ENCODE results near the gene CENATAC.
"Not testable (repeated sequence)": the region's sequence is repeated elsewhere in the genome, so short reads cannot be mapped to it uniquely, and the experiment has no call there.

Gene CENATAC, protein sequence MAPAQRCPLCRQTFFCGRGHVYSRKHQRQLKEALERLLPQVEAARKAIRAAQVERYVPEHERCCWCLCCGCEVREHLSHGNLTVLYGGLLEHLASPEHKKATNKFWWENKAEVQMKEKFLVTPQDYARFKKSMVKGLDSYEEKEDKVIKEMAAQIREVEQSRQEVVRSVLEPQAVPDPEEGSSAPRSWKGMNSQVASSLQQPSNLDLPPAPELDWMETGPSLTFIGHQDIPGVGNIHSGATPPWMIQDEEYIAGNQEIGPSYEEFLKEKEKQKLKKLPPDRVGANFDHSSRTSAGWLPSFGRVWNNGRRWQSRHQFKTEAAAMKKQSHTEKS

DNA sequence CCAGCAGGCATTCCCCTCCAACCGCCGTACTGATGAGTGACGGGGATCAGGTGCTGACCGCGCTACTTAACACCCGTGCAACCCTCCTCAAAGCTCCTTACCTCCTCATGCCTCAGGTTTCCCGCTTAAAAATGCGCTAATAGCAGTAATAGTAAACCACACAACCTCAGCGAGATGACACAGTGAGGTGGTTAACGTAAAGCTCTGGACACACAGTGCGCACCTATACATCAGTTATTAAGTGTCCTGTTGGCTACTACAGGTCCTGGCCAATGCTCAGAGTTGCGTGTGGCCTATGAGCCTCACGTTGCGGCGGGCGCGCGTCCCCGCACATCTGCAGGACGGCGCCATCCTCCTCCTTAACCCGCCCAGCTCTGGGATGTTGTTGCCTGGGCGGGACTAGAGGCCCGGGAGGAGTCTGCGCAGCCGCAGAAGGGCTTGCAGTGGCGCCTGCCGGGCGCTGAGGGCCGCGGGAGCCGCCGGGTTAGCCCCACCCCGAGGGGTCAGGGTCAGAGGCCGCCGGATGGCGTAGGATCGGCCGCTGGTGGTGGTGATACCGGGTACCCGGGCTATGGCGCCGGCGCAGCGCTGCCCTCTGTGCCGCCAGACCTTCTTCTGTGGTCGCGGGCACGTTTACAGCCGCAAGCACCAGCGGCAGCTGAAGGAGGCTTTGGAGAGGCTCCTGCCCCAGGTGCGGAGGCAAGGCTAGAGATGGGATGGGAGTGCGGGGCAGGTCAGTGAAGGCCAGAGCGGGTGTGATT, at the start of gene CENATAC:
CENATAC (plus strand) TSS at position 512 of the 761 bp plus-strand sequence; CDS start at position 572, 60 bp downstream.
- DNase-seq (ENCODE audit: low spot score), result peak; percentile 94

DNA sequence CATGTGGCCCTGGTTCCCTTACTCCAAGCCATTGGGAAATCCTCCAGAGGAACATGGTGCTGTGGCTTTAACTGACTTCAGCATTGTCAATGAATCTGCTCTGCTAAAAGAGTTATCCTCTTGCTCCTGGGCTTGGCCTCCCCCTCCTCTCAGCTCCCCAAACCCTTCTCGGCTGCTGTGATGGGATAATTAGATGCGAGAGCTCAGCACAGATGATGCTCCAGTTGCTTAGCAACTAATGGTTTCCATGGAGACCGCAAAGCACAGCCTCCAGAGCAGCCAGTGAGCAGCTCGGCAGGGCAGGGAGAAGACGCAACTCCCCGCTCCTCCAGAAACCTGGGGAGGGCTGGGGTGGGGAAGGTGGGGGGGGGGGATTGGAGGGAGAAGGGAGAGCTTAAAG, 44.7 kb upstream of the CENATAC start:
- peak; percentile 47 for DNase-seq (ENCODE audit: low spot score)

DNA sequence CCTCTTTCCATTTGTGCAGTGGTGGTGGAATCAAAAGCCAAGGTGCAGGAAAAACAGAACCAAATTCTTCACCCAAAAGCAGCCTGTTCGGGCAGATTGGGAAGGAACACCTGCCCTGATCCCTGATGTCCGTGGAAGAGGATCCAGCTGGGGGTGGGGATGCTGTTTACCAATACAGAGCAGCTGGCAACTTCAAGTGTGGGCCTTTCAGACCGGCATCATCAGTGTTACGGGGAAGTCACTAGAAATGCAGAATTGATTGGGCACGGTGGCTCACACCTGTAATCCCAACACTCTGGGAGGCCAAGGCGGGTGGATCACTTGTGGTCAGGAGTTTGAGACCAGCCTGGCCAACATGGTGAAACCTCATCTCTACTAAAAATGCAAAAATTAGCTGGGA, 44.0 kb upstream of the CENATAC start:
- not testable (repeated sequence) for DNase-seq (ENCODE audit: low spot score)

DNA sequence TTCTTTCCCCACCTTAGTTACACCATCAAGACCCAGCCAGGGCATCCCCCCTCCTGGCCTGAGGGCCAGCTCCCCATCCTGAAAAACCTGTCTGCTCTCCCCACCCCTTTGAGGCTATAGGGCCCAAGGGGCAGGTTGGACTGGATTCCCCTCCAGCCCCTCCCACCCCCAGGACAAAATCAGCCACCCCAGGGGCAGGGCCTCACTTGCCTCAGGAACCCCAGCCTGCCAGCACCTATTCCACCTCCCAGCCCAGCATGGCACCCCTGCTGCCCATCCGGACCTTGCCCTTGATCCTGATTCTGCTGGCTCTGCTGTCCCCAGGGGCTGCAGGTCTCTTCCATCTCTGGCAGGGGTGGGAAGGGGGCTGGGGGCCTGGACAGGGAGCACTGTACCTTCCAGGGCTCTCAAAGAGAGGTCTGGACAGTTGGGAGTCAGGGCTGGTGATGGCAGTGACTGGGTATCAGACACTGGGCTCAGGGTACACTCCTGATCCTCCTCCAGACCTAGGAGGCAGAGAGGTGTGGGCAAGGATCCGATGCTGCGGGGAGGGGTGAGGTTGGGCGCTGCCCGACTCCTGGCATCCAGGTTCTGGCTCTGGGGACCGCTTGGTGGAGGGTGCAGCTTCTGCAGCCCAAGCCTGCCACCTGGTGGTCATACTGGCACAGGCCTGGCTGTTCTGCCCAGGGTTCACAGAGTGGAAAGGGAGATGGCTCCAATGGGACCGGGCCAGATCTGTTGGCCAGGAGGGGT, 41.7 kb upstream of the CENATAC start, which contains the start of gene UPK2:
UPK2 (plus strand) TSS at position 205 of the 753 bp plus-strand sequence; CDS start at position 258, 53 bp downstream.
- peak; percentile 81 for DNase-seq (ENCODE audit: low spot score)

DNA sequence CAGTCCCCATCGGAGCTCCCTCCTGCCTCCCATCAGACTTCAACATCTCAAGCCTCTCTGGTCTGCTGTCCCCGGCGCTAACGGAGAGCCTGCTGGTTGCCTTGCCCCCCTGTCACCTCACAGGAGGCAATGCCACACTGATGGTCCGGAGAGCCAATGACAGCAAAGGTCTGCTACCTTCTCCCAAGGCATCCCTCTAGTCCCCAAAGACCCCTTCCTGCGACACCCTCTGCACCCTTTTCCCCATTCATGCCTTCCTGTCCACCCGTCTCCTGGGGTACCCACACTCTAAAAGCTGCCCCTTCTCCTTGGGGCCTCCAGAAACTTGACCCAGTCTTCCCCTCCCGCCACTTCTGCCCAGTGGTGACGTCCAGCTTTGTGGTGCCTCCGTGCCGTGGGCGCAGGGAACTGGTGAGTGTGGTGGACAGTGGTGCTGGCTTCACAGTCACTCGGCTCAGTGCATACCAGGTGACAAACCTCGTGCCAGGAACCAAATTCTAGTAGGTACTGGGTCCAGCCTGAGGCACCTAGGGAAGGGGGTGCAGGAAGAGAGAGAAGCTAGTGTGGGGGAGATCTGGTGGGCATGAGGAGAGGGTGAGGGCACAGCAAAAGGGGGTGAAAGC, 41.0 kb upstream of the CENATAC start:
- no peak for DNase-seq (ENCODE audit: low spot score)

DNA sequence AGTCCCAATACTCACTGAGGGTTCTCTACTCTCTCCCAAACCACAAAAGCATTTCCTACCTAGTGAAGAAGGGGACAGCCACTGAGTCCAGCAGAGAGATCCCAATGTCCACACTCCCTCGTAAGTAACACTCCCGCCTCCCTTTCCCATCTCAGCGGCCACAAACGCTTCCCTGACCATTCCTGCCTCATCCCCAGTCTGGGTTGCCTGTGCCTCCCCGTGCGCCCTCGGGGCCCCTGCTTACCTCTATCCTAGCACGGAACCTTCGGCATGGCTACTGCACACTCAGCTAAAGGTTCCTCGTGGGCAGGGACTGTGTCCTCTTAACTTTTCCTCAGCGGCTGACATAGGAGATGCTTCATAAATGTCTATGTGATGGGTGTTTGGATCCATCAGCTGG, 40.4 kb upstream of the CENATAC start:
- DNase-seq (ENCODE audit: low spot score), result no peak

DNA sequence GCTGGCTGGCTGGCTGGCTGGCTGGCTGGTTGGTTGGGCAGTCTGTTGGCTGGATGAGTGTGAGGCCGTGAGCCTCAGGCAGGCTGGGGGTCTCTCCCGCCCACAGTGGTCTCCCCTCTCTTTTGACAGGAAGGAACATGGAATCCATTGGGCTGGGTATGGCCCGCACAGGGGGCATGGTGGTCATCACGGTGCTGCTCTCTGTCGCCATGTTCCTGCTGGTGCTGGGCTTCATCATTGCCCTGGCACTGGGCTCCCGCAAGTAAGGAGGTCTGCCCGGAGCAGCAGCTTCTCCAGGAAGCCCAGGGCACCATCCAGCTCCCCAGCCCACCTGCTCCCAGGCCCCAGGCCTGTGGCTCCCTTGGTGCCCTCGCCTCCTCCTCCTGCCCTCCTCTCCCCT, 40.0 kb upstream of the CENATAC start:
- no peak for DNase-seq (ENCODE audit: low spot score)

DNA sequence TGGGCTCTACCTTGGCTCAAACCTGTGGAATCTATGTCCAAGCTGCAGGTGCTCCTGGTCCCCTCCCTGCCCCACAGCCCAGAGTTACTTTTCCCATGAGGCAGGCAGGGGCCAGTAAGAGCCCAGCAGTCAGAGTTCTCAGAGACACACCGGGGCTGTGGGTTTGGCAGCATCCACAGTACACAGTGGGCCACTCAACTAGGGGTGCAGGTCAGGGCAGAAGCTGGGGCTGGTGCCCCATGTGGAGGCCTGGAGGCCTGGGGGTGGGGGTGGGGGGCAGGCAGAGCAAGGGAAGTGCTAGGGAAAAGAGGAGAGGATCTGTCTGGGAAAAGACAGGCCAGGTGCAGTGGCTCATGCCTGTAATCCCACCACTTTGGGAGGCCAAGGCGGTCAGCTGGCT, 39.4 kb upstream of the CENATAC start:
- DNase-seq (ENCODE audit: low spot score), result no peak

DNA sequence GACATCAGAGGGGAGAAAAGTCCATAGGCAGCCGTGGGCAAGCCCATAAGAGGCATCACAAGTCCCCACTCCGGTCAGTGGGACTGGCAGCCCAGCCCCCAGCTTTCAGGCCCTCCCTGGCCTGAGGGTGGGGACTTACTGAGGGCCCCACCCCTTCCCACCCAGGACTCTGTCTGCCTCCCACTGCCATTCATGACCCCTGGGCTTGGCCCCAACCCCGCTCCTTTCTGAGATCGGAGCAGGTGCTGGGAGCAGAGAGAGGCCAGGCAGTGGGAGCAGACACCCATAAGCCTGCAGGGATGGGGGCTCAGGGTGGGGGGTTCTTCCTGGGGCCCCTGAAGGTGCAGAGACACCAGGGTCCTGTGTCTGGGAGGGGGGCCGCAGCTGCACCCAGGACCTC, 36.7 kb upstream of the CENATAC start:
- no peak for DNase-seq (ENCODE audit: low spot score)

DNA sequence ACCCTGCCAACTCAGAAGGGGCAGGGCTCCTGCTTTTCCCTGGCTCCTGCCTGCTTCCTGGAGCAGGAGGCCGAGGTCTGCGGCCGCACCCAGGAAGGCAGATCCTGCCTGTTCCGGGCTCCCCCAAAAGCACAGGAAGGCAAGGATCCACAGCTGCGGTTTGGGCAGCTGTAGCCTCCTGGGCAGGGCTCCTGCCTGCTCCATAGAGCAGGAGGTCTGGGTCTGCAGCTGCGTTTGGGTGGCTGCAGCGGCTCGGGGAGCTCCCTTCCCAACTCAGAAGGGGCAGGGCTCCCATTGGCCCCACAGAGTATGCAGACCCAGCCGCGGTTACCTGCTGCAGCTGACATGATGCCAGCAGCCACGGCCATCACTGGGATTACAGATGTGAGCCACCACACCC, 36.3 kb upstream of the CENATAC start:
- DNase-seq (ENCODE audit: low spot score), result no peak

DNA sequence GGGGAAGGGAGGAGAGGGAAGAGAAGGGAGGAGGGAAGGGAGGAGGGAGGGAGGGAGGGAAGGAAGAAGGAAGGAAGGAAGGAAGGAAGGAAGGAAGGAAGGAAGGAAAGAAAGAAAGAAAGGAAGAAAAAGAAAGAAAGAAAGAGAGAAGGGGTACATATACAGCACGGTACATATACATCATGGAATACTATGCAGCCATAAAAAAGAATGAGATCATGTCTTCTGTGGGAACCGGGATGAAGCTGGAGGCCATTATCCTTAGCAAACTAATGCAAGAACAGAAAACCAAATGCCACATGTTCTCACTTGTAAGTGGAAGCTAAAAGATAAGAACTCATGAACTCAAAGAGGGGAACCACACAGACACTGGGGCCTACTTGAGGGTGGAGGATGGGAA, 28.4 kb upstream of the CENATAC start:
- not testable (repeated sequence) for DNase-seq (ENCODE audit: low spot score)

DNA sequence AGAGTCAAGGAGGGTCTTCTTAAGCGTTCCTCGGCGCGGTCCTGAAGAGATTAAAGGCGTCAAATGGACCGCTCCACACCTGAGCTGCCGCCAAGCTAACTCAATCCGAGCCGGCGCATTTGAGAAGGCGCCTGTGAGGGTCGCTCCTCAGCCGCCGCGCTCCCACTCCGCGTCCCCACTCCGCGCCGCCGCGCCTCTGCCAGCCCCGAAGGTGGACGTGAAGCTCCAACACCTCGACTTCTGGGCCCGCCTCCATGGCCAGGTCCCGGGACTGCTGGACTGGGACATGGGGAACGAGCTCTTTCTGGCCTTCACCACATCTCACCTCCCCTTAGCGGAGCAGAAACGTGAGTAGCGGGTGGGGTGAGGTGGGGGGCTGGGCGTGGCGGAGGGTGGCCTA, 26.3 kb upstream of the CENATAC start, which contains the start of gene FOXR1:
FOXR1 (plus strand) TSS at position 116 of the 400 bp plus-strand sequence; CDS start at position 287, 171 bp downstream.
- DNase-seq (ENCODE audit: low spot score), result no peak

DNA sequence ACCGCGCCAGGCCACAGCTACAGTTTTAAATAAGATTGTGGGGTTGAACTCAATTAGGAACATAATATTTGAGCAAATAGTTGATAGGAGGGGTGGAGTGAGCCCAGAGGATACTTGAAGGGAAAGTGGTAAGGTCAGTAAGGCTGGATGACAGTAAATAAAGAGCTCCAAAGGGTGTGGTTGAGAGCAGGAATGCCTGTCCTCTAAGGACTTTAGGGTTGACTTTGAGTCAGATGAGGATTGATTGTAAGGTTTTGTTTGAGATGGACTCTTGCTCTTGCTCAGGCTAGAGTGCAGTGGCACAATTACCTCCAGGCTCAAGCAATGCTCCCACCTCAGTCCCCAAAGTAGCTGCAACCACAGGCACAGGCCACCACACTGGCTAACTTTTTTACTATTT, 24.0 kb upstream of the CENATAC start:
- no peak for DNase-seq (ENCODE audit: low spot score)

DNA sequence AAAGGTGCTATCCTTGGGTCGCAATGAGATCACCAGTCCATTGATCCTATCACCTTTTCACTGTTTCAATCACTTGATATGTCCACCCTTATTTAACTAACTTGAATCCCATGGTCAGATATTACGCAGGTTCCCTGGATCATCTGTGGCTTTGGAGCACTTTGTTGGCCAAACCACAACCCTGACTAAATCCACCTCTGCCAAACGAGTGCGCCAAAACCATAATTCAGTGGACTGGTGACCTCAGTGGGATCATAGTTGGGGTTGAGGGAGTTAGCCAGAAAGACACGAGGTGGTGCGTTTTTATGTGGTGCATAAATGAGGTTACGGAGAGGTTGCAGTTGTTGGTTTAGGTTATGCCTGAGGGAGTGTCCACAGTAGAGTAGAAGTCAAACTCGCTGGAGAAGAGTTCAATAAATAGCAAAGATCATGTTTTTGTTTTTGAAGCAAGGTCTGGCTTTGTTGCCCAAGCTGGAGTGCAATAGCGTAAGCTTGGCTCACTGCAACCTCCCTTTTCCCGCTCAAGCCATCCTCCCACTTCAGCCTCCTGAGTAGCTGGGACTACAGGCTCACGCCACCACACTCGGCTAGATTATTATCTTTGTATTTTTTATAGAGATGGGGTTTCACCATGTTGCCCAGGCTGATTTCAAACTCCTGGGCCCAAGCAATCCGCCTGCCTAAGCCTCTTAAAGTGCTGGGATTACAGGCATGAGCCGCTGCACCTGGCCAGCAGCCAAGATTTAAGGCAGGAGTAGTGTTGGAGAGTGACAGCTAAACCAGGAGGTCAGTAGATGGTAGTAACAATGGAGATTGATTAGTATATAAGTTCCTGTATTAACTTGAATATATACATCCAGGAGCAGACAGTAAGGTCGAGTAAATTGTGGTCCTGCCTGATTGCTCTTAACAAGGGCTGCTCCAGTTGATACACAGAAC, 21.9 kb upstream of the CENATAC start:
- no peak for DNase-seq (ENCODE audit: low spot score)

DNA sequence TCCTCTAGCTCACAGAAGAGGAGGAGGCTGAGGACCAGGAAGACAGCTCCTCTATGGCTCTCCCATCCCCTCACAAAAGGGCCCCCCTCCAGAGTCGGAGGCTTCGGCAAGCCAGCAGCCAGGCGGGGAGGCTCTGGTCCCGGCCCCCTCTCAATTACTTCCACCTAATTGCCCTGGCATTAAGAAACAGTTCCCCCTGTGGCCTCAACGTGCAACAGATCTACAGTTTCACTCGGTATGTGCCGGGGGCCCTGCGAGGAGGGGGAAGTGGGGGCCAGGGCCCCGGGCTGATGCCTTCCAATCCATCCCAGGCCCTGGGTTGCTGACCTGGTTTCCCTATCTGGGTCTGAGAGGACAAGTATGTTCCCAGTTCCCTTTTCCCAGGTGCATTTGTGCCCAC, 18.5 kb upstream of the CENATAC start:
- DNase-seq (ENCODE audit: low spot score), result peak; percentile 23

DNA sequence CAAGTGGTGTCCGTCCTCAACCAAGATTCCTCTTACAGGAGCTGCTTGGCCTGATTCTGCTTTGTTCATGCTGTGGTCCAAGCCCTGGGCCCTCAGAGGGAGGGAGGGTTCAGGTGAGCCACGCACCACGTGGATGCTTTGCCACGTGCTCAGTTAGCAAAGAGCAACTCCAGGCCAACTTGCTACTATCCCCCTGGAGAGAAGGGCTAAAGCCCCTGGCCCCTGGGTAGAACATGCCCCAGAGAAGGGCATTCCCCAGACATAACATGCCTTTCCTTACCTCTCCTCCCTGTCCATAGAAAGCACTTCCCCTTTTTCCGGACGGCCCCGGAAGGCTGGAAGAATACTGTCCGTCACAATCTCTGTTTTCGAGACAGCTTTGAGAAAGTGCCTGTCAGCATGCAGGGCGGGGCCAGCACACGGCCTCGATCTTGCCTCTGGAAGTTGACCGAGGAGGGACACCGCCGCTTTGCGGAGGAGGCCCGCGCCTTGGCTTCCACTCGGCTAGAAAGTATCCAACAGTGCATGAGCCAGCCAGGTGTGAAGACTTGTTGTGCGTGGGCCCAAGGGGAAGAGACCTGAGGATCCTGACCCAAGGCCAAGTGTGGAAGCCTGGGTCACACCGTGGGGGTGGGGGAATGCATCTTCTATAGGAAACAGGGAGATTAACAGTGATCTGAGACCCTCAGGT, 17.6 kb upstream of the CENATAC start:
- no peak for DNase-seq (ENCODE audit: low spot score)

DNA sequence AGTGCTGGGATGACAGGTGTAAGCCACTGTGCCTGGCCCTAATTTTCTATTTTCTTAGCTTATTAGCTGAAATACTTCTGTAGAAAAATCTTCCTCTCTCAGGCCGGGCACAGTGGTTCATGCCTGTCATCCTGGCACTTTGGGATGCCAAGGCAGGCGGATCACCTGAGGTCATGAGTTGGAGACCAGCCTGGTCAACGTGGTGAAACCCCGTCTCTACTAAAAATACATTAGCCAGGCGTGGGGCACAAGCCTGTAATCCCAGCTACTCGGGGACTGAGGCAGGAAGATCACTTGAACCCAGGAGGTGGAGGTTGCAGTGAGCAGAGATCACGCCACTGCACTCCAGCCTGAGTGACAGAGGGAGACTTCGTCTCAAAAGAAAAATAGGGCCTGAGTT, 13.6 kb upstream of the CENATAC start:
- not testable (repeated sequence) for DNase-seq (ENCODE audit: low spot score)

DNA sequence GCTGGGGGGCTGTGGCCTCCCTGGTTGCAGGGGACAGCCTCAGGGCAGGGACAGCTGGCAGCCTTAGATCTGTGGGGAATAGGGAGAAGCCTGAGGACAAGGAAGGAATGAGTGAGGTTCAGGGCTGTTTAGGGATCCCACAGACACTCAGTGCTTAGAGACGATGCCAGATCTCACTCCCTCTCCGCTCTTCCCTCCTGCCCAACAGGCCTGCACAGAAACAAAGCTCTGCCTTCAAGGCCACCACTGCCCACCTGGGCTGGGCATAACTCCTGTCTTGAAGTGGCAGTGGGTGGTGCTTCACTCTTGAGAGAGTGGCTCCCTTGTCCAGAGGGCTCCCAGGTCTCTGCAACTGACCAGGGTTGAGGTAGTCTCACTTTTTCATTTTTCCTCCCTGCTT, 13.1 kb upstream of the CENATAC start:
- no peak for DNase-seq (ENCODE audit: low spot score)

DNA sequence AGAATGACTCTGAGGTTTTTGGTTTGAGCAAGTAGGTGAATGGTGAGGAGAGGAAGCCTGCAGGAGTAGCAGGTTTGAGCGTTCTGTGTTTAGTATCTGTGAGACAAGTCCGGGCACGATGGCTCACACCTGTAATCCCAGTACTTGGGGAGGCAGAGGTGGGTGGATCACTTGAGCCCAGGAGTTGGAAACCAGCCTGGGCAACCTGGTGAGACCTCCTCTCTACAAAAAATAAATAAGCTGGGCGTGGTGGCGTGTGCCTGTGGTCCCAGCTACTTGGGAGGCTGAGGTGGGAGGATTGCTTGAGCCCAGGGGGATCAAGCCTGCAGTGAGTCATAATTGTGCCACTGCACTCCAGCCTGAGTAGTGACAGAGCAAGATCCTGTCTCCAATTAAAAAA, 9.7 kb upstream of the CENATAC start:
- no peak for DNase-seq (ENCODE audit: low spot score)

DNA sequence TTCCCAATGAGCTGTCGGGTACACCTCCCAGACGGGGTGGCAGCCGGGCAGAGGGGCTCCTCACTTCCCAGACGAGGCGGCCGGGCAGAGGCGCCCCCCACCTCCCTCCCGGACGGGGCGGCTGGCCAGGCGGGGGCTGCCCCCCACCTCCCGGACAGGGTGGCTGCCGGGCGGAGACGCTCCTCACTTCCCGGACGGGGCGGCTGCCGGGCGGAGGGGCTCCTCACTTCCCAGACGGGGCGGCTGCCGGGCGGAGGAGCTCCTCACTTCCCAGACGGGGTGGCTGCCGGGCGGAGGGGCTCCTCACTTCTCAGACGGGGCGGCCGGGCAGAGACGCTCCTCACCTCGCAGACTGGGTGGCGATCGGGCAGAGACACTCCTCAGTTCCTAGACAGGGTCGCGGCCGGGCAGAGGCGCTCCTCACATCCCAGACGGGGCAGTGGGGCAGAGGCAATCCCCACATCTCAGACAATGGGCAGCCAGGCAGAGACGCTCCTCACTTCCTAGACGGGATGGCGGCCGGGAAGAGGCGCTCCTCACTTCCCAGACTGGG, 6.4 kb upstream of the CENATAC start:
- not testable (repeated sequence) for DNase-seq (ENCODE audit: low spot score)

Measured in NAMALWA (cell line).